Sigmoid colon (tissue), 4 donors: ENCODE measurements around the gene TEX51.

Experiments used
- CTCF ChIP-seq, 4 experiments: fragments of 450-650 bp in 3 of 4; fragments of 200-600 bp in 1 of 4; IDR thresholded peaks; one replicate each; pipeline ENCODE4 v1.5.1; 2016 to 2019; ENCODE audit warnings: antibody characterized with exemption in 4 of 4, mild to moderate bottlenecking in 3 of 4, moderate library complexity in 2 of 4
- POLR2A ChIP-seq, 2 donors: fragments of 450-650 bp; IDR thresholded peaks; one replicate each; pipeline ENCODE4 v1.6.1; 2016; ENCODE audit warnings: antibody characterized with exemption in 2 of 2, mild to moderate bottlenecking in 2 of 2, moderate library complexity in 2 of 2
- POLR2AphosphoS5 ChIP-seq, 4 donors: sonication (generic); formaldehyde crosslinking; IDR thresholded peaks; one replicate each; pipeline ENCODE4 v1.6.1; 2017; ENCODE audit warnings: antibody characterized with exemption in 4 of 4

GRCh38 chr2:126950504-126950903, 51.8 kb downstream of the TEX51 start:
- TF ChIP-seq POLR2A (IDR thresholded peaks at IDR 0.05) (no peak), CTCF (IDR thresholded peaks at IDR 0.05) (no peak), POLR2AphosphoS5 (IDR thresholded peaks at IDR 0.05) (no peak)
